K562 (cell line): Measurements from ENCODE around the gene HSPB1. TPM values are rescaled to one million over a fixed set of nuclear protein-coding genes. Genes with fewer than 3 reads are reported as not detected.

Experiments
- CREM ChIP-seq: IDR thresholded peaks from 2 replicates; pipeline ENCODE4 v1.6.1; 2014; ENCODE audit warnings: antibody characterized with exemption, low read depth
- ESRRA ChIP-seq: fragments of 450-650 bp; IDR thresholded peaks from 2 replicates; pipeline ENCODE4 v1.6.1; 2014; ENCODE audit warnings: low read depth, mild to moderate bottlenecking, moderate library complexity, borderline replicate concordance
- HMG20A ChIP-seq: fragments of 450-650 bp; formaldehyde crosslinking; conservative IDR thresholded peaks from 2 replicates; pipeline ENCODE4 v1.4.0; 2020; ENCODE audit warnings: mild to moderate bottlenecking, mixed read lengths
- SMARCA5 ChIP-seq: fragments of 450-650 bp; IDR thresholded peaks from 2 replicates; pipeline ENCODE4 v1.6.1; 2016
- polyA plus RNA-seq, 8 experiments: library from polyadenylated mRNA; depleted of rRNA in 4 of 8; stranded (reverse) in 5 of 8; unstranded in 3 of 8; fragments of >200 nt; fragmentation: Nextera tagmentation in 2 of 8; fragmentation: Illumina TruSeq in 1 of 8; extraction: Ambion mirVana in 2 of 8; extraction: Trizol in 1 of 8; gene quantifications; 2 replicates each; pipeline versions ENCODE4 v1.2.1 to v1.2.3, GENCODE V29; 2011 to 2014; ENCODE audit warnings: inconsistent platforms in 1 of 8, missing spikeins in 1 of 8
- total RNA-seq, 7 experiments: library from RNA; depleted of rRNA in 6 of 7; stranded (reverse); fragments of >200 nt in 6 of 7; fragmentation: Illumina TruSeq in 2 of 7; extraction: Trizol in 2 of 7; gene quantifications; 2 replicates each; pipeline versions ENCODE4 v1.2.1 to v1.2.3, GENCODE V29; 2011 to 2021; ENCODE audit warnings: low replicate concordance in 1 of 7
- TF ChIP-seq, protein P1 (sequence below): sonication (generic); formaldehyde crosslinking; IDR thresholded peaks from 2 replicates; pipeline ENCODE4 v1.8.0; 2022; ENCODE audit warnings: missing genetic modification reagents, mild to moderate bottlenecking, moderate library complexity, borderline replicate concordance
- TF ChIP-seq, protein P2 (sequence below), 2 experiments: fragments of 450-650 bp in 1 of 2; sonication (generic) in 1 of 2; formaldehyde crosslinking in 1 of 2; IDR thresholded peaks in 1 of 2; conservative IDR thresholded peaks in 1 of 2; 2 replicates each; pipeline versions ENCODE4 v1.6.1 to v1.8.1; 2016 to 2023; ENCODE audit warnings: mild to moderate bottlenecking in 2 of 2, moderate library complexity in 2 of 2, inconsistent platforms in 1 of 2, missing genetic modification reagents in 1 of 2
- TF ChIP-seq, protein P3 (sequence below): sonication (generic); formaldehyde crosslinking; IDR thresholded peaks from 2 replicates; pipeline ENCODE4 v1.8.0; 2022; ENCODE audit warnings: mild to moderate bottlenecking, missing genetic modification reagents
- TF ChIP-seq, protein P4 (sequence below): fragments of 450-650 bp; IDR thresholded peaks from 2 replicates; pipeline ENCODE4 v1.6.1; 2016; ENCODE audit warnings: low read depth

HSPB1 gene
- total and polyA plus RNA-seq, 9 of the 15 experiments (the other 6 are each of a cell fraction or from before 2014, with no cell fraction given) = 27.1 to 522 (median 138) TPM

DNA sequence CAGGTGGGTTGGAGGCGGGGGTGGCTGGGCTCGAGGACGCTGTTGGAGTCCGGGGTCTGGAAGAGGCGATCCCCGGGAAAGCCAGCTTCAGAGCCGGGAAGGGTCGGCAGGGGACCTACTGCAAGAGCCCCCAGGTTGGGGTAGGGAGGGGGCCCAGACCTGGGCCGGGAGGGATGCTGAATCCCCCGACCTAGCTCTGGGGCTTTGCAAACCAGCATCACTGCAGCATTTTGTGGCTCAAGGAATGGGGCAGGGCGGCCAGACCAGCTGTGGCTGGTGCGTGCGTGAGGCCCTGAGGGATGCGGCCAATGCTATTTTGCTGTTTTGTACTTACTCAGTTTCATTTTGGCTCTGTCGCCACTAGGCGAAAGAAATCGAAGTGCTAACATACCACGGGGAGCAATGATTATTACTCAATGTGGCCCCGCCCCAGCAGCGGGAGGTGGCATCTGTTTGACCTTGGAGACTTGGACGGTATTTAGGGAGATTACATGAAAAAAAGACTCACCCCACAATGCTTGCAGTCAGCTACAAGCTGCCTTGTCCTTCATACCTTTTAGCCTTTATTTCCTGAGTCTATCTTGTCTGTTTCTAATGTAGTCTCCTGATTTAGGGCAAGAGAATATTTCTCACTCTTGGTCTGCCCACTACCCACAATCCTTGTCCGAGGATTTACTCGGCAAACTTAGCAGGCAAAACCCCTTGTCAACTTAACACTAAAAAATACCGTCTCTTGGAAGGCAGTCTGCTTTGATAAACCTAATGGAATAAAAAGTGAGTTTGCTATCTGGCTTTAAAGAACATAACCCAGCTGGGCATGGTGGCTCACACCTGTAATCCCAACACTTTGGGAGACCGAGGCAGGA is 16.2 kb downstream of the HSPB1 start (continued):
- TF ChIP-seq, protein P1, sequence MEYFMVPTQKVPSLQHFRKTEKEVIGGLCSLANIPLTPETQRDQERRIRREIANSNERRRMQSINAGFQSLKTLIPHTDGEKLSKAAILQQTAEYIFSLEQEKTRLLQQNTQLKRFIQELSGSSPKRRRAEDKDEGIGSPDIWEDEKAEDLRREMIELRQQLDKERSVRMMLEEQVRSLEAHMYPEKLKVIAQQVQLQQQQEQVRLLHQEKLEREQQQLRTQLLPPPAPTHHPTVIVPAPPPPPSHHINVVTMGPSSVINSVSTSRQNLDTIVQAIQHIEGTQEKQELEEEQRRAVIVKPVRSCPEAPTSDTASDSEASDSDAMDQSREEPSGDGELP (CRISPR knock-in tag) = peak; percentile 87
- TF ChIP-seq ESRRA (peak; percentile 98), SMARCA5 (0 out of 2 replicates have a peak, but pooled peaks have one; percentile 23), HMG20A (CRISPR knock-in tag) (no peak), CREM (peak; percentile 59)
- TF ChIP-seq, protein P2, sequence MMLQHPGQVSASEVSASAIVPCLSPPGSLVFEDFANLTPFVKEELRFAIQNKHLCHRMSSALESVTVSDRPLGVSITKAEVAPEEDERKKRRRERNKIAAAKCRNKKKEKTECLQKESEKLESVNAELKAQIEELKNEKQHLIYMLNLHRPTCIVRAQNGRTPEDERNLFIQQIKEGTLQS (IDR thresholded peaks at IDR 0.05) = no peak
- TF ChIP-seq, protein P2 (CRISPR knock-in tag; conservative IDR thresholded peaks at IDR 0.05) = no peak
- TF ChIP-seq, protein P3, sequence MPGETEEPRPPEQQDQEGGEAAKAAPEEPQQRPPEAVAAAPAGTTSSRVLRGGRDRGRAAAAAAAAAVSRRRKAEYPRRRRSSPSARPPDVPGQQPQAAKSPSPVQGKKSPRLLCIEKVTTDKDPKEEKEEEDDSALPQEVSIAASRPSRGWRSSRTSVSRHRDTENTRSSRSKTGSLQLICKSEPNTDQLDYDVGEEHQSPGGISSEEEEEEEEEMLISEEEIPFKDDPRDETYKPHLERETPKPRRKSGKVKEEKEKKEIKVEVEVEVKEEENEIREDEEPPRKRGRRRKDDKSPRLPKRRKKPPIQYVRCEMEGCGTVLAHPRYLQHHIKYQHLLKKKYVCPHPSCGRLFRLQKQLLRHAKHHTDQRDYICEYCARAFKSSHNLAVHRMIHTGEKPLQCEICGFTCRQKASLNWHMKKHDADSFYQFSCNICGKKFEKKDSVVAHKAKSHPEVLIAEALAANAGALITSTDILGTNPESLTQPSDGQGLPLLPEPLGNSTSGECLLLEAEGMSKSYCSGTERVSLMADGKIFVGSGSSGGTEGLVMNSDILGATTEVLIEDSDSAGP = 0 out of 2 replicates have a peak, but pooled peaks have one; percentile 49
- TF ChIP-seq, protein P4, sequence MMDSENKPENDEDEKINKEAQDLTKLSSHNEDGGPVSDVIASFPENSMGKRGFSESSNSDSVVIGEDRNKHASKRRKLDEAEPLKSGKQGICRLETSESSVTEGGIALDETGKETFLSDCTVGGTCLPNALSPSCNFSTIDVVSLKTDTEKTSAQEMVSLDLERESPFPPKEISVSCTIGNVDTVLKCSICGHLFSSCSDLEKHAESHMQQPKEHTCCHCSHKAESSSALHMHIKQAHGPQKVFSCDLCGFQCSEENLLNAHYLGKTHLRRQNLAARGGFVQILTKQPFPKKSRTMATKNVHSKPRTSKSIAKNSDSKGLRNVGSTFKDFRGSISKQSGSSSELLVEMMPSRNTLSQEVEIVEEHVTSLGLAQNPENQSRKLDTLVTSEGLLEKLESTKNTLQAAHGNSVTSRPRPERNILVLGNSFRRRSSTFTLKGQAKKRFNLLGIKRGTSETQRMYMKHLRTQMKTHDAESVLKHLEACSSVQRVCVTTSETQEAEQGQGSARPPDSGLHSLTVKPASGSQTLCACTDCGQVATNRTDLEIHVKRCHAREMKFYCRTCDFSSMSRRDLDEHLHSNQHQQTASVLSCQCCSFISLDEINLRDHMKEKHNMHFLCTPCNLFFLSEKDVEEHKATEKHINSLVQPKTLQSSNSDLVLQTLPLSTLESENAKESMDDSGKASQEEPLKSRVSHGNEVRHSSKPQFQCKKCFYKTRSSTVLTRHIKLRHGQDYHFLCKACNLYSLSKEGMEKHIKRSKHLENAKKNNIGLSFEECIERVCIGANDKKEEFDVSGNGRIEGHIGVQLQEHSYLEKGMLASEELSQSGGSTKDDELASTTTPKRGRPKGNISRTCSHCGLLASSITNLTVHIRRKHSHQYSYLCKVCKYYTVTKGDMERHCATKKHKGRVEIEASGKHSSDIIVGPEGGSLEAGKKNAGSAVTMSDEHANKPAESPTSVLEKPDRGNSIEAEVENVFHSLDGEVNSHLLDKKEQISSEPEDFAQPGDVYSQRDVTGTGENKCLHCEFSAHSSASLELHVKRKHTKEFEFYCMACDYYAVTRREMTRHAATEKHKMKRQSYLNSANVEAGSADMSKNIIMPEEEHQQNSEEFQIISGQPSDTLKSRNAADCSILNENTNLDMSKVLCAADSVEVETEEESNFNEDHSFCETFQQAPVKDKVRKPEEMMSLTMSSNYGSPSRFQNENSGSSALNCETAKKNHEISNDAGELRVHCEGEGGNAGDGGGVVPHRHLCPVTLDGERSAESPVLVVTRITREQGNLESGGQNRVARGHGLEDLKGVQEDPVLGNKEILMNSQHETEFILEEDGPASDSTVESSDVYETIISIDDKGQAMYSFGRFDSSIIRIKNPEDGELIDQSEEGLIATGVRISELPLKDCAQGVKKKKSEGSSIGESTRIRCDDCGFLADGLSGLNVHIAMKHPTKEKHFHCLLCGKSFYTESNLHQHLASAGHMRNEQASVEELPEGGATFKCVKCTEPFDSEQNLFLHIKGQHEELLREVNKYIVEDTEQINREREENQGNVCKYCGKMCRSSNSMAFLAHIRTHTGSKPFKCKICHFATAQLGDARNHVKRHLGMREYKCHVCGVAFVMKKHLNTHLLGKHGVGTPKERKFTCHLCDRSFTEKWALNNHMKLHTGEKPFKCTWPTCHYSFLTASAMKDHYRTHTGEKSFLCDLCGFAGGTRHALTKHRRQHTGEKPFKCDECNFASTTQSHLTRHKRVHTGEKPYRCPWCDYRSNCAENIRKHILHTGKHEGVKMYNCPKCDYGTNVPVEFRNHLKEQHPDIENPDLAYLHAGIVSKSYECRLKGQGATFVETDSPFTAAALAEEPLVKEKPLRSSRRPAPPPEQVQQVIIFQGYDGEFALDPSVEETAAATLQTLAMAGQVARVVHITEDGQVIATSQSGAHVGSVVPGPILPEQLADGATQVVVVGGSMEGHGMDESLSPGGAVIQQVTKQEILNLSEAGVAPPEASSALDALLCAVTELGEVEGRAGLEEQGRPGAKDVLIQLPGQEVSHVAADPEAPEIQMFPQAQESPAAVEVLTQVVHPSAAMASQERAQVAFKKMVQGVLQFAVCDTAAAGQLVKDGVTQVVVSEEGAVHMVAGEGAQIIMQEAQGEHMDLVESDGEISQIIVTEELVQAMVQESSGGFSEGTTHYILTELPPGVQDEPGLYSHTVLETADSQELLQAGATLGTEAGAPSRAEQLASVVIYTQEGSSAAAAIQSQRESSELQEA = no peak
